Bronchus fibroblast of lung (primary cell): ENCODE results near the gene OR6J1. TPM values are rescaled to one million over a fixed set of nuclear protein-coding genes. Genes with fewer than 3 reads are reported as not detected.

ENCODE experiments used
- total RNA-seq: library from RNA; depleted of rRNA; stranded (reverse); fragments of >200 nt; gene quantifications from 2 replicates; pipeline ENCODE4 v1.2.3, GENCODE V29; 2015

Gene OR6J1
- not detected in 2 replicates for total RNA-seq

DNA sequence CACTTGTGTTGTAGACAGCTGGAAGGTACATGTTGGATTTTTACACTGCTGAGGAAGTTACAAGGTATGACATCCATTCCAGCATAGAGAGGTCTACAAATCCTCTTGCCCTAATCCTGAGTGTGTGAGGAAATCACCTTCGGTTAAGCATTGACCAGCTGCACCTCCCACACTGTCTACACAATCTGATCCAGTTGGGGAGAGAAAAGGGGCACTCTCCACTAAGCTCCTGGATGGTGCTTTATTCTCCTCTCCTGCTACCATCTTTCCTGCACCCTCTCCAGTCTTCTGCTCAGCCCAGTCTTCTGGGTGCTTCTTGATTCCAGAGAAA is at the start of gene OR6J1:
Gene OR6J1 (minus strand): TSS at position 48 of the 331 bp plus-strand sequence. CDS start 9,541 bp downstream, outside the sequence.

DNA sequence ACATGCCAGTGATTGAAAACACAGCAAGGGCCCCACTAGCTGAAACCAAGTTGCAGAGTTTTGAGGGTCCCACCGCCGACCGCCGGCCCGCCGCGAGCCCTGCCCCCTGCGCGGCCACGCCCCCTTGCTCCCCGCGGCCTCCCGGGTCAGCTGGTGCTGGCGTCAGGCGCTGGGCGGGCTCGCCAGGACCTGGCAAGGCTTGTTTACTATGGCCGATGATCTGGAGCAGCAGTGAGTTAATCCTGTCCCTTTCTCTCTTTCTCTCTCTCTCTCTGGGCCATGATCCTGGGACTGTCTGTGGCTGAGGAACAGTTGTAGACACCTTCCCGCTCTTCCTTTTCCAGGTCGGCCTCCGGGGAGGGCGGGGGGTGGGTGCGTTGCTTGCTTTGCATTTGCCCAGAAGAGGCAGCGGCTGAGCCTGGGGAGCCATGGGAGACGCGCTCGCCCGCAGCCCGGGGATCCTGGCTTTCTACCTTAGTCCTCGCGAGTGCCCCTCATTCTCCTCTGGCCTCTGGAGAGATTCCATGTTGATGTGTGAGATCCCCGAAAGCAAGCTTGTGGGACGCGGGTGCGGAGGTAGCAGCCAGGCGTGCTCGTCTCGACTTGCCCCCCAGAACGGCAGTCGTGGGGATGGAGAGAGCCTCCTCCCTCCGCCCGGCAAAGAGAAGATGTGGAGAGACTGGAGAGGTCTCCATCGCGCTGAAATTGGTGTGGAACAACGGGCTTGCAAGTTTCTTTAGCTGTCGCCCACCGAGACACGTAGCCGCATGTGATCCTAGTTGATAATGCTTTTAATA is 45.9 kb downstream of the OR6J1 start, which contains the start of gene ABHD4:
Gene ABHD4 (plus strand): TSS at position 202 of the 797 bp plus-strand sequence. CDS start 7 bp downstream, at position 209.

DNA sequence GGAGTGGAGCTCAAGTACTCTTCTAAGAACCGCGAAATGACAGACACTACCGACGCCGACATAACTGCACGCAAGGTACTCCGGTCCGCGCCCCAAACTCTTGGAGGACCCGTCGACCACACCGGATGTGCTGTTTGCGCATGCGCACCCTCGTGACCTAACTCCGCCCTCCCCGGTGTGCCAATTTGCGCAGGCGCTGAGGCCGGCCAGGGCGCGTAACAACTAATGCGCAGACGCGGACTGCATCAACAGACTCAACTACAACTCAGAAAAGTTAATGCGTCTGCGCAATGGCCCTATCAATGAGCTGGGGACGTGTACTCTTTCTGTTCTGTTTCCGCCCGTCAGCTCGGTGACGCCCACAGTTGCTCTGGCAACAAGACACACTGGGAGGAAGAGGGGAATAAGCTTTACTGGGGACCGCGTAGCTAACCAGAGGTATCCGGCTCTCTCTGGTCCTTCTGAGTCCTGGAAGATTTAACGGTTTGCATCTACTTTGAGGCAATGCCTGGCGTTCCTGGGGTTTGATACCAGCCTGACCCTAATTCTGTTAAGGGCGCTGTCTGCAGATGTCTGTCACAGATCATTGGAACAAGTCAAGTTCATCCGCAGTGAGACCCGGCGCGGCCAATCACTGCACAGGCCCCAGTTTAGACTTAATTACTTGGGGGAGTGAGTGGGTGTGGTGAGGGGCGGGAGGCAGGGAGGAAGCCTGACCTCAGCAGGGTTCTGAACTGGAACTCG is 54.9 kb downstream of the OR6J1 start, which contains the start of gene DAD1:
Gene DAD1 (minus strand): TSS at position 129 of the 744 bp plus-strand sequence. CDS start 67 bp downstream, at position 62.

Other genes starting within 250 kb of the OR6J1 start
- 412 and 446 TPM in 2 replicates for gene DAD1, start 55.1 kb downstream of the OR6J1 start, total RNA-seq
- gene ABHD4, start 46.1 kb downstream of the OR6J1 start, total RNA-seq: 12.4 and 12.8 TPM in 2 replicates
- 104 and 132 TPM in 2 replicates for gene OXA1L, start 122.3 kb upstream of the OR6J1 start, total RNA-seq
- gene SLC7A7, start 171.1 kb upstream of the OR6J1 start, total RNA-seq: 1.3 and 1.5 TPM in 2 replicates
- 146 and 245 TPM in 2 replicates for gene MRPL52, start 185.5 kb upstream of the OR6J1 start, total RNA-seq
- 226 and 239 TPM in 2 replicates for gene MMP14, start 192.2 kb upstream of the OR6J1 start, total RNA-seq
- 52.8 and 53.1 TPM in 2 replicates for gene LRP10, start 227.4 kb upstream of the OR6J1 start, total RNA-seq
- 0.30 TPM in 1 of 2 replicates, not detected in the other for gene REM2, start 238.9 kb upstream of the OR6J1 start, total RNA-seq